CD4-positive, alpha-beta T cell treated with Interleukin-15 for 4 hours (primary cell): Measurements from ENCODE around the gene LINC00237.

Experiments
- DNase-seq: peaks from one replicate; pipeline ENCODE4 v3.0.0-alpha.2; 2020; ENCODE audit warnings: low spot score

Gene LINC00237

DNA sequence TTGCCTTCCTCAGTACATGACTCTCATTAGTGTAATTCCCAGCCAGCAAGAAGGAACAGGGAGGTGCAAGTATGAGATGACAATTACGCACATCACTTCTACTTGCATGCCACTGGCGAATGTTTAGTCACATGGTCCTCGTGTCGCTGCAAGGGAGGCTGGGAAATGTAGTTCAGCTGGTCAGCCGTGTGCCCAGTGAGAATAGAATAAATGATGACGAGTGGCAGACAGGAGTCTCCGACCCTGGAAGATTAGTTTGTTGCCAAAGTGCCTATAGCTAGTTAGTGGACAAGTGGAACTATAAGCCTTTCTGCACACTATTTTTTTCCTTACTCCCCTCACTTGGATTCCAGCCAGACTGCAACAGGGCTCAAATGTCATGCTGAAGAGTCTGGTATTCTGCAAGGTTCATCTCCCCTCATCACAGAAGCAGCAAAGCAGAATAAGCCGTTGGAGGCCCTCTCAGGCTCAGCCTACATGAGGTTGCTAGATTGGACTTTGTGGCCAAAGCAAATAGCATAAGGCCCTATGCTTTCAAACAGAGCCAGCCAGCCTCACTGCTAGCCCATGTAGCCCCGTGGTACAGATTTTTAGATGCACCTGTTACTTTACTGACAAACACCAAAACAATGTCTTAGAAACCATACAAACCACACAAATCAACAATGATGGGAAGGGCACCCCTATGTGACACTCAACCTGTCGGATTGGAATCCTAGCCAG lies 9.7 kb downstream of the LINC00237 start:
- DNase-seq = no peak

- DNase-seq = no peak
Observed at GRCh38 chr20:21092806-21093205, 13.4 kb downstream of the LINC00237 start.

- DNase-seq = no peak
Observed at GRCh38 chr20:21090721-21091120, 15.4 kb downstream of the LINC00237 start.

DNA sequence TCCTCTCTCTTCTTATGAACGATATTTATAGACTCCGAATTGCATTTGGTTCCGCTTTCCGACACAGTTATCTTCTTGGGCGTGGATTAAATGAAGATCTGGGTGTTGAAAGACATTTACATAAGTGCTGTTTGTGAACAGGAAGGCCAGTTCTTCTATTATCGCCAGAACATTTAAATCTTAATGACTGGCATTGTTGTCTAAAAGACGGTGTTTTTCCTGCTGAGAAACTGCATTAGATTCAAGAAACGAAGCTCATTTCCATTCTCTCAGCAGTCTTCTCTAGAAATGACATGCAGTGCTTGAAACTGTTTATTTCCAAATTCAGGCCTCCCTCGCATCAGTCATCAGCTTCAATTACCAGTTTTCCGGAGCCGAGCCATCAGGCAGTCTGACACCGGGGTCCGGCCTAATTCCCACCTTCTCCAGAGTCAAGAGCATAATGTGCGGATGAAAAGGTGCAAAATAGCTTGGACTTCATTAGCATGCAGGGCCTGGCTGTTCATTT lies 16.0 kb downstream of the LINC00237 start:
- DNase-seq = no peak

- DNase-seq = no peak
Observed at GRCh38 chr20:21089391-21089790, 16.8 kb downstream of the LINC00237 start.

DNA sequence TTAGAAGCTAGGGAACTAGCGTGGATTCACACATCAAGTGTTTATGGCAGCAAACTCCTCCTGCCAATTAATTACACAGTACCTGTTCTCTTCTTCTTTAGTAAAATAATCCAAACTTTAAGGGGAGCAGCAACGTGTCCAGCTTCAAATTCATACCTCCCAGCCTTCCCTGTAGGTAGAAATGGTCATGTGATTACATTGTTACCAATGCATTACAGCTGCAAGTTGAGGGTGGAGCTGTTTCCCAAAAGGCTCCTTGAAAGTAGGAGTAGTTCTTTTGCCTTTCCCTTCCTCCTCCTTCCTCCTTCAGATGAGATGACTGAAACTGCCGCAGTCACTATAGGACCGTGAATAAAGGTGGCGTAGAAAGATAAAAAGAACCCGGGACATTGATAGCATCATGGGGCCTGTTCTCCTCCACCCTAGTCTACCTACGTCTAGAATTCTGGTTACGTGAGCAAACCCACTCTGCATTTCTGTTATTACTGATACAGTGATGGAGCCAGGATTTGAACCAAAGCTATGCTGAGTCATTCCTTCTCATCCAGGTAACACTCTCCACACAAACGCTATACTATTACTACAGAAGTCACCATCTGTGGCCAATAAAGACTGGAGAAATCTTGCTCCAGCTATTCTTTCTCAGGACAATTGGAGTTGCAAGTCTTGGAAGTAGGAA lies 18.2 kb downstream of the LINC00237 start:
- no peak for DNase-seq

GRCh38 chr20:21083825-21084325 lies 22.3 kb downstream of the LINC00237 start:
- DNase-seq = no peak

GRCh38 chr20:21082584-21082983 lies 23.6 kb downstream of the LINC00237 start:
- no peak for DNase-seq

- no peak for DNase-seq
Observed at GRCh38 chr20:21077809-21078345, 28.3 kb downstream of the LINC00237 start.

DNA sequence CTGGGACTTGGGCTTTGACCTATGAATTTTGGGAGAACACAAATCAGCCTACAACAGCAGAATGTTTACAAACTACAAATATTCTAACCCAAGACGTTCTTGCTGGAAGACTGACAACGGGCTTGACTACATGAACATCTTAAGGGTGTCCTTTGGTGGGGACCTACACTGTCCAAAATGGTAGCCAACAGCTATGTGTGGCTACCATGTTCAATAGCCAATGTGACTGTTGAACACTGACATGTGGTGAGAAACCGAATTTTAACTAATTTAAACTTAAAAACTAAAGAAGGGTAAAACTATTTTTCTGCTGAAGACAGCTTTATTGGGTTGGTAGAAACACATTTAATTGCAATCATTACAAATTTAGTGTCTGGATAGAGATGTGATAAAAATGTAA lies 30.1 kb downstream of the LINC00237 start:
- DNase-seq = no peak

GRCh38 chr20:21075471-21075870 lies 30.7 kb downstream of the LINC00237 start:
- no peak for DNase-seq

DNA sequence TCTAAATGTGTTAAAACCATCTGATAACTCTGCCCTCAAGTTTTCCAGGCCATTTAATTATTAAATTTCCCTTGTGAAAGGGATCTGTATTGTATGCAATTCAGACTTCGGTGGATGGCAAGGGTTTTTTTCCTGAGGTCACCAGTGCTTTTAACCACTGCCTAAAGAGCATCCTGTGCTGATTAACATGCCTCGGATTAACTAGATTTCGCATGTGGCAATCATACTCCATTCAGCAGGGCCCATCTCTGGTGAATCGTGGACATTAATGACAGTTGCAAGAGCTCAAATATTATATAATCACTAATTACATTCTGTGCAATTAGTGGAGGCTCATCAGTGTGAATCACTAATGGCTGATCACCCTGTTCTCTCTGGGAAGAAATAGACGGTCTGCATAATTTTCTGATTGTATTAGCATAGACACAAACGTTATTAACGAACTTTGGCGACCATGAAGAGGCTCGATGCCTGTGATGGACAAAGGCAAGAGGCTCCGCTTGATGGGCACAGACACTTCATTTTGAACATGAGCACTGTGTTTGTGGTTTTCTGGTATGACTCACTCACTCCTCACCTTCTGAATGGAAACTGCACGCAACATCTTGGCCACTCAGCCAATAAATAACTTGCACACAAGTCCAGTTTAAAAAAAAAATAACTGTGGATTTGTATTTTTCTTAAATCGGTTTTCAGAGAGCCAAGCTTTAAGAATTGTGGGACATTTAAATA lies 31.4 kb downstream of the LINC00237 start:
- no peak for DNase-seq

- no peak for DNase-seq
Observed at GRCh38 chr20:21067255-21067654, 38.9 kb downstream of the LINC00237 start.

DNA sequence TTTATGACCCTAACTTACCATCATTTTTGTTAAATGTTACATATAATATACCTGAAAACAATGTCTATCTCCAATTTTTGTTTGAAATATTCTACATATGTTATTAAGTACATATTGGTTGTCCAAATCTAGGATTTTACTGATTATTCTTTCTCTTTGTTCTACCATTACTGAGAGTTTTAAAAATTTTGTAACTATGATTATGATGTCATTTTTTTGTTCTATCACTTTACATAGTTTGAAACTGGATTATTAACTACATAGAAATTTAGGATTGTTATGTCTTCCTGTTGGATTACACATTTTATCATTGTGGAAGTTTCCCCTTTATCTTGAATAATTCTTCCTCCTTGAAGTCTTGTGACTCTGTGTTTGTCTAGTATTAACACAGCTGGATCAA lies 41.2 kb downstream of the LINC00237 start:
- DNase-seq = no peak

GRCh38 chr20:21063276-21063675 lies 42.9 kb downstream of the LINC00237 start:
- DNase-seq = no peak

DNA sequence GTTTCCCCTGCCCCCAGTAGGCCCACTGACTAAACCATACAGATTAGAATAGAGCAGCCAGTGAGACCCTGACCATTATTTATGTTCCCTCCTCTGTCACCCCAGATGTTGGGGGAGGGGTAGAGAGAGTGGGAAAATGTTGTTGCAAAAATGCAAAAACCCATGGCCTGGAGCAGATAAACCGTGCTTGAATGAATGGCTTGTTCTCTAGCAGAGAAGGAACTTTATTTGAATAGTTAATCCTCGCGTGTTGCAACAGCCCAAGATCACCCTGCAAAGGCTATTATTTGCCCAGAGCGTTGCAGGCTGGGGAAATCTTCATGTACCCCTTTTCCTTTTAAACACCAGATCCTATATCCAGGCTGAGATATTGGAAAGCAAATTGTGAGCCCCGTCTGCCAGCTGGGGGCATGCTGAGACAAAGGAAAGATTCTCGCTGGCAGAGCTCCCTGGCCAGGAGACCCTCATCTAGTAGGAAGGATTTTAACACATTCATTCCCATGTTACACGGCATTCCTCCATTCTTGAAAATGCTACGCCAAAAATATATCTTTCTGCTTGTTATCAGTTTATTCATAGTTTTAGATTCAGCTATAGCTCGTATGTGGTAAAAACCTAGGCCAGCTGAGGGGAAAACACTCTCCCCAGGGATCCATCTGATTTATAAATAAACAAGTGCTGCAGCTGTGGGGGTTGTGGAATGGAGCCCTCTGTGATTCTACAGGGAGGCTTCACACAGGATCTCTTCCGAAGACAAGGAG lies 53.0 kb downstream of the LINC00237 start:
- DNase-seq = no peak

DNA sequence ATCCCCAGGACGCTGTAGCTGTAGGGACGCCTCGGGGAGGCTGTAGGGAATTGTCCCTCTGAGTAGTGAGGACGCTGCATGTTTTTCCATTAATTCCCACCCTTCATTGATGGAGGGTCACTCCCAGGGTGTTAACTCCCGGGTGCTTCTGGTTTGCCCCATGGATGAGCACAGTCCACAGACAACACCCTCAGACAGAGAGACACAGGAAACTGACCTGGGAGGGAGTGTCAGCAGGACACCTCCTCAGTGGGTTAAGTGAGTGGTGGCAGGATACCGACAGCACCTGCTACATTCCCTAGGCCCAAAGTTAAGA lies 53.5 kb downstream of the LINC00237 start:
- no peak for DNase-seq

DNA sequence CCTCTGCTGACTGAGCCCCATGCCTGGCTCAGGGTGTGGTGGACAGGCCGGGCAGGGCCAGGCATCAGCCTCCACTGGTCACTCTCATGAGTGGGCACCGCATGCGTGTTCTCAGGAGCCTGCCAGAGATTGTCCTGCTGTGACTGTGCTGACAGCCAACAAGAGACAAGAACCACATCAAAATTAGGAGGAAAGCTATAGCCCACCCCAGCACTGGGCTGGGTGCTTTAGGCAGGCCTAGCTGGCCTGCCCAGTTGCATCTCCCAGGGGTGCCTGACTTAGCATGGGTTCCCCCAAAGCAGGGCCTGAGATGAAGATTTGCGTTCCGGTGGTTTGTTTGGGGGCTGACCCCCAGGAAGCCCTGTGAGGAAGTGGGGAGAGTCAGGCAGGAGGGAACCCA lies 53.9 kb downstream of the LINC00237 start:
- DNase-seq = no peak

- no peak for DNase-seq
Observed at GRCh38 chr20:21050710-21051109, 55.4 kb downstream of the LINC00237 start.

GRCh38 chr20:21049305-21049828 lies 56.8 kb downstream of the LINC00237 start:
- DNase-seq = no peak

GRCh38 chr20:21048841-21049273 lies 57.3 kb downstream of the LINC00237 start:
- peak; percentile 49 for DNase-seq

DNA sequence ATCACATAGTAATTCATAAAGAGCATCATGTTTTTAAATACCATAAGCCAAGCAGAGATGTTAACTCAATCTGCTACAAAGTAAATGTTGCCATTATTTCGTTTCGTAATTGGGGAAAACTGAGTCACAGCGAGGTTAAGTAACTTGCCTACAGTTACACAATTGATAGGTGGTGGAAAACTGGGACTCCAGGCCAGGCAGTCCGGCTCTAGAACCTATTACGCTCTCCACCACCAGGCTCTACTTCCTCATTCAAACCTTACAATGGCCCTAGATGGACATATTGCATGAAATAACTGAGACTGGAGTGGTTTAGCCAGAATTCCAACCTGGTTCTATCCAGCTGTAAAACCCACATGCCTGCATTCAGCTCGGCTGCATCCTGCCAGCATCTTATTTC lies 58.2 kb downstream of the LINC00237 start:
- DNase-seq = no peak
